Upper lobe of right lung (tissue), 1 donor: ENCODE measurements around the gene ACER3. TPM values are rescaled to one million over a fixed set of nuclear protein-coding genes. Genes with fewer than 3 reads are reported as not detected.

Source experiments
- ATAC-seq: fragments of 200-7000 bp; cut with Tn5 transposase; one replicate; pipeline ENCODE4 v1.9.1; 2020; ENCODE audit warnings: mild to moderate bottlenecking, moderate library complexity
- DNase-seq: peaks from one replicate; pipeline ENCODE4 v3.0.0-alpha.2; 2020
- H3K27ac ChIP-seq: fragments of 200-600 bp; one replicate; pipeline ENCODE4 v1.8.0; 2022
- H3K27me3 ChIP-seq: fragments of 200-600 bp; one replicate; pipeline ENCODE4 v1.8.0; 2022; ENCODE audit warnings: mild to moderate bottlenecking
- H3K36me3 ChIP-seq: fragments of 200-600 bp; one replicate; pipeline ENCODE4 v1.8.0; 2022
- H3K4me1 ChIP-seq: fragments of 200-600 bp; one replicate; pipeline ENCODE4 v1.8.0; 2022
- H3K4me3 ChIP-seq: fragments of 200-600 bp; one replicate; pipeline ENCODE4 v1.8.0; 2022; ENCODE audit warnings: mild to moderate bottlenecking
- H3K9me3 ChIP-seq: fragments of 200-600 bp; one replicate; pipeline ENCODE4 v1.8.0; 2022
- intact Hi-C: fragments of 100-400 bp; cut with DNase I; formaldehyde crosslinking; loops from one replicate; pipeline ENCODE4 v1.11.0; 2022
- total RNA-seq: library from RNA; stranded (reverse); fragmentation: NEBNext Ultra II Directional; extraction: Animal tissue kit (Norgen Biotek cat#: 25700); gene quantifications from one replicate; pipeline ENCODE4 v1.2.1, GENCODE V29; 2021
- TF ChIP-seq, protein P1 (sequence below): fragments of 200-600 bp; IDR thresholded peaks from one replicate; pipeline ENCODE4 v1.8.0; 2022; ENCODE audit warnings: antibody characterized with exemption
- donor health status: DM: no; HTN: yes; CAD: no; lungs with severe emphysema.

Gene ACER3
- total RNA-seq, 1 donor from 2014 or later = 42.2 TPM

GRCh38 chr11:77051511-77051910, 190.8 kb downstream of the ACER3 start:
- no peak for ATAC-seq
- intact Hi-C loops = no loop called here
- TF ChIP-seq, protein P1, sequence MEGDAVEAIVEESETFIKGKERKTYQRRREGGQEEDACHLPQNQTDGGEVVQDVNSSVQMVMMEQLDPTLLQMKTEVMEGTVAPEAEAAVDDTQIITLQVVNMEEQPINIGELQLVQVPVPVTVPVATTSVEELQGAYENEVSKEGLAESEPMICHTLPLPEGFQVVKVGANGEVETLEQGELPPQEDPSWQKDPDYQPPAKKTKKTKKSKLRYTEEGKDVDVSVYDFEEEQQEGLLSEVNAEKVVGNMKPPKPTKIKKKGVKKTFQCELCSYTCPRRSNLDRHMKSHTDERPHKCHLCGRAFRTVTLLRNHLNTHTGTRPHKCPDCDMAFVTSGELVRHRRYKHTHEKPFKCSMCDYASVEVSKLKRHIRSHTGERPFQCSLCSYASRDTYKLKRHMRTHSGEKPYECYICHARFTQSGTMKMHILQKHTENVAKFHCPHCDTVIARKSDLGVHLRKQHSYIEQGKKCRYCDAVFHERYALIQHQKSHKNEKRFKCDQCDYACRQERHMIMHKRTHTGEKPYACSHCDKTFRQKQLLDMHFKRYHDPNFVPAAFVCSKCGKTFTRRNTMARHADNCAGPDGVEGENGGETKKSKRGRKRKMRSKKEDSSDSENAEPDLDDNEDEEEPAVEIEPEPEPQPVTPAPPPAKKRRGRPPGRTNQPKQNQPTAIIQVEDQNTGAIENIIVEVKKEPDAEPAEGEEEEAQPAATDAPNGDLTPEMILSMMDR = no peak
- H3K4me3 ChIP-seq = no peak overlapping the region
- no peaks in the 10 kb centered on the region for H3K9me3 ChIP-seq
- H3K36me3 ChIP-seq = no peaks in the 10 kb centered on the region
- DNase-seq = no peak
- no peaks in the 10 kb centered on the region for H3K4me1 ChIP-seq
- H3K27me3 ChIP-seq = no peaks in the 10 kb centered on the region
- no peak overlapping the region for H3K27ac ChIP-seq

- Histone ChIP-seq H3K27me3 (no peaks in the 10 kb centered on the region), H3K4me3 (no peak overlapping the region), H3K9me3 (no peaks in the 10 kb centered on the region), H3K4me1 (no peaks in the 10 kb centered on the region), H3K36me3 (no peaks in the 10 kb centered on the region), H3K27ac (no peak overlapping the region)
- ATAC-seq (no peak), DNase-seq (no peak)
- intact Hi-C loops = no loop called here
- TF ChIP-seq, protein P1 = no peak
Observed at GRCh38 chr11:77052518-77052917, 191.8 kb downstream of the ACER3 start.

GRCh38 chr11:77053217-77054015, 192.7 kb downstream of the ACER3 start:
- Histone ChIP-seq H3K9me3 (no peaks in the 10 kb centered on the region), H3K27me3 (no peaks in the 10 kb centered on the region), H3K27ac (no peak overlapping the region), H3K4me3 (no peak overlapping the region), H3K4me1 (no peaks in the 10 kb centered on the region), H3K36me3 (no peaks in the 10 kb centered on the region)
- DNase-seq = no peak
- TF ChIP-seq, protein P1 = no peak
- intact Hi-C loops = no loop called here
- ATAC-seq = no peak

GRCh38 chr11:77054084-77054483, 193.4 kb downstream of the ACER3 start:
- no peak overlapping the region for H3K27ac ChIP-seq
- H3K9me3 ChIP-seq = no peaks in the 10 kb centered on the region
- TF ChIP-seq, protein P1 = no peak
- H3K27me3 ChIP-seq = no peaks in the 10 kb centered on the region
- H3K4me1 ChIP-seq = no peaks in the 10 kb centered on the region
- no peak overlapping the region for H3K4me3 ChIP-seq
- intact Hi-C loops = no loop called here
- no peak for DNase-seq
- ATAC-seq = no peak
- H3K36me3 ChIP-seq = no peaks in the 10 kb centered on the region

DNA sequence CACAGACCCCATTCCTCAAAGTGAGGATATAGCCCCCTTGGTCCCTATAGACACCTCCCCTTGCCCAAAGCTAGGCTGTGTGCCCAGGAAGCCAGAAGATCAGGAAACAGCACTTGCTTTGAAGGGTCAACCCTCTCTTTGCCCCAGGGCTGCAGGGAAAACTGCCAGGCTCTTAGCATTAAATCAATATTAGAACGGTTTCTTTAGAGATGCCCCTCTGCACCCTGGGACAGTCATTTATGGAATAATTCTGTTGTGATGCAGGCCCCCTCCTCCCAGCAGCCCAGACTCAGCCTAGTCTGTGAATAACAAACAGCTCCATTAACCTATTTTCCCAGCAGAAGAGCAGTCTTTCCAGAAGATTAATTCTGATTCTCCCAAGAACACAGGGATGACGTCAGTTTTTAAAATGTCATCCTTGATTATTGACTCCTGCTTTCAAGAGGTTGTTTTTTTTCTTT, 194.4 kb downstream of the ACER3 start:
- intact Hi-C loops = no loop called here
- DNase-seq = no peak
- no peaks in the 10 kb centered on the region for H3K9me3 ChIP-seq
- no peaks in the 10 kb centered on the region for H3K36me3 ChIP-seq
- ATAC-seq = no peak
- no peak overlapping the region for H3K4me3 ChIP-seq
- H3K27me3 ChIP-seq = no peaks in the 10 kb centered on the region
- no peaks in the 10 kb centered on the region for H3K4me1 ChIP-seq
- H3K27ac ChIP-seq = no peak overlapping the region
- TF ChIP-seq, protein P1 = no peak
